T-helper 1 cell (primary cell): ENCODE data around the gene SLC25A42.
"Not testable (repeated sequence)": the region's sequence is repeated elsewhere in the genome, so short reads cannot be mapped to it uniquely, and the experiment has no call there.

ENCODE experiments used
- DNase-seq, 5 donors: peaks; one replicate each; pipeline ENCODE4 v3.0.0-alpha.2; 2012 to 2020

SLC25A42 gene

GRCh38 chr19:19071897-19072296, 8.1 kb downstream of the SLC25A42 start:
- DNase-seq, result no peak

- no peak for DNase-seq
Measured at GRCh38 chr19:19074196-19074882, 10.5 kb downstream of the SLC25A42 start.

GRCh38 chr19:19075126-19075525, 11.3 kb downstream of the SLC25A42 start:
- DNase-seq, result no peak

DNA sequence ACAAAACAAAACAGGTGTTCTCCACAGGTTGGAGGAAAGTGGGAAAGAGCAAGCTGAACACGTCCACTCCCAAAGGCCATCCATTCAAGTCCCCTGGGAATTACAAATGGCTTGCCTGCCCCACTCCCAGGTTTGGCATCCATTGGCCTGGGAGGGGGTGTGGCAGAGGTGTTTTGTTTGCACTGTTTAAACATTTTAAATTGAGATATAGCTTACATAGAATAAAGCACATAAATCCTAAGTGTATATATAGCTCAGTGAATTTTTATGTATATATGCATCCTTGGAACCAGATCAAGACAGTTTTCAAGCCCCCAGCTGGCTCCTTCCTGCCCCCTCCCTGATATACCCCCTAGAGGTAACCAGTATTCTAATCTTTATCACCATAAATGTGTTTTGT, 12.7 kb downstream of the SLC25A42 start:
- no peak for DNase-seq

- DNase-seq, result no peak
Measured at GRCh38 chr19:19077103-19077502, 13.3 kb downstream of the SLC25A42 start.

DNA sequence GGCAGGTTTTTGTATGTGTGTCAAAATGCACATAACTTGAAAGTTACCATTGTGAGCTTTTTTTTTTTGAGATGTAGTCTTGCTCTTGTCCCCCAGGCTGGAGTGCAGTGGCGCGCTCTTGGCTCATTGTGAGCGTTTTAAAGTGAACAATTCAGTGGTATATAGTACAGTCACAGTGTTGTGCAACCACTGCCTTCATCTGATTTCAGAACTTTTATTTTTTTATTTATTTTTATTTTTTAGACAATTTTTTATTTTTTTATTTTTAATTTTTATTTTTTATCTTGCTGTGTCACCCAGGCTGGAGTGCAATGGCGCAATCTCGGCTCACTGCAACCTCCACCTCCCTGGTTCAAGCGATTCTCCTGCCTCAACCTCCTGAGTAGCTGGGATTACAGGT, 15.0 kb downstream of the SLC25A42 start:
- no peak for DNase-seq

GRCh38 chr19:19079571-19079970, 15.8 kb downstream of the SLC25A42 start:
- no peak for DNase-seq

- no peak for DNase-seq
Measured at GRCh38 chr19:19081642-19082151, 17.9 kb downstream of the SLC25A42 start.

DNA sequence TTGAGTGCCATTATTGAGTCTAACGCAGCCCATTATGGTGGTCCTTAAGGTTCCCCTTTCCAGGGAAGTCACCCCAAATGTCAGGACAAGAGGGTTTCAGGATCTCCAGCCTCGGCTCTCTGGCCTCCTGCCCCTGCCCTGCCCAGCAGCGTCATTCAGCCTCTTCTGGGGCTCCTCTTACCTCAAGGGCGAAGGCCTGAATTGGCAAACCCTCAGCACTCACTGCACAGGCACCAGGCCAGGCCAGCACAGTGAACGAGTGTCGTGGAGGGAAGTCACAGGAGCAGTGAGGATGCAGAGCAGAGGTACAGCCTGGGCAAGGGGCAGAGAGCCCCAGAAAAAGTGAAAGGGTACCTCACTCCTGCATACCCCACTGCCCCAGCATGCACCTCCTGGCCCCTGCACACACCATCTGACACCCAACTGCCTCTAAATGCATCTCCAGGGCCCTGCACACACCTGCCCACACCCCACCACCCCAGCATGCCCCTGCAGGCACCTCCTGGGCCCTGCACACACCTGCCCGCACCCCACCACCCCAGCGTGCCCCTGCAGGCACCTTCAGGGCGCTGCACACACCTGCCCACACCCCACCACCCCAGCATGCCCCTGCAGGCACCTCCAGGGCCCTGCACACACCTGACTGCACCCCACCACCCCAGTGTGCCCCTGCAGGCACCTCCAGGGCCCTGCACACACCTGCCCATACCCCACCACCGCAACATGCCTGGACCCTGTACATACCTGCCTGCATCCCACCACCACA, 19.8 kb downstream of the SLC25A42 start:
- no peak for DNase-seq

DNA sequence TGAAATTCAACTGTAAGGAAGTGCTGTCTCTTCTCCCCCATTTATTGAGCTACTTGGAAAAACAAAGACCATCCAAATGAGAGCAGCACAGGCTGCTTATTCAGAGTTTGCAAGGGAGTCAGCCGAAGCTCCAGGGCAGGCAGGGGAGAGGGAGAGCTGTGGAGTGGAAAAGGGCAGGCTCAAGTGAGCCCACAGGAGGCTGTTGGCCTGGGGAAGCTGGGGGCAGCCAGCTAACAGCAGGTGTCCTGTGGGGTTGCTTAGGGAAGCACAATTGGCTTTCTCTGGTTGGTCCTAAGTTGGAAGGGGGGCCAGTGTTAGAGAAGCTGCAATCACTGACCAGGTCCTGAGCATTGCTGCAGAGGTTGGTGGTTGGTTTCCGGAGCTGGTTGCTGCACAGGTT, 23.9 kb downstream of the SLC25A42 start:
- no peak for DNase-seq

- DNase-seq, result no peak
Measured at GRCh38 chr19:19094513-19094912, 30.7 kb downstream of the SLC25A42 start.

GRCh38 chr19:19095691-19096090, 31.9 kb downstream of the SLC25A42 start:
- no peak for DNase-seq

GRCh38 chr19:19096641-19097627, 33.1 kb downstream of the SLC25A42 start:
- no peak for DNase-seq

GRCh38 chr19:19098084-19098702, 34.4 kb downstream of the SLC25A42 start:
- no peak for DNase-seq

DNA sequence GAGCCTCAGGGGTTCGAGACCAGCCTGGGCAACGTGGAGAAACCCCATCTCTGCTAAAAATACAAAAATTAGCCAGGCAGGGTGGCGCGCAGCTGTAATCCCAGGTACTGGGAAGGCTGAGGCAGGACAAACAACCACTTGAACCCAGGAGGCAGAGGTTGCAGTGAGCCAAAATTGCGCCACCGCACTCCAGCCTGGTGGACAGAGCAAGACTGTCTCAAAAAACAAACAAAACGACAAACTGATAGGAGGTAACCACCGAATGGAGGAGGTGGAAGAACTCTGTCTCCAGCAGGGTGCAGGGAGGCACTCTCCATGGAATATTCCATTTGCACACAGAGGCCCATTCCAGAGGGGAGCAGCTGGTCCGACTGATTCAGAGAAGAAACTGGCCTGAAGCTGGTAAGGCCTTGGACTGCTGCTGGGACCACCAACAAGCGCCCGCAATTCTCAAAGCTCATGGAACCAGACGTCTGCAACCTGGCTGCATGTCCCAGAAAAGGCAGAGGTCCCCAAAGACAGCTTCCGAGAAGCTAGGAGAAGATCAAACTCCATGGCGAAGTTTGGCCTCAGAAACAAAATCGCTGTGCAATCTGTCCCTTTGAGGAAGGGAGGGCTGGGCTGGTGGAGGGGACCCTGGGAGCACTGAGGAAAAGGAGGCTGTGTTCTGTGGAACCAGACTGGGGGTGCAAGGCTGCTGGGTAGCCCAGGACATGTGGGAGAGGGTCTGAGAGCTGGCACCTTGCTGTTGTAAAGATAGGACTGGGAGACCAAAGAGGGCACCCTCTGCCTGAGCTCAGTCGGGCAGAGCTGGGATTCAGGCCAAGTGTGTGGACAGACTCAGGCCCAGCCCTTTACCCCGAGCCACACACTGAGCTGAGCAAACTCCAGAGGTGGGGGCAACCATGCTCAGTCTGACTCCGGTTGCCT, 35.2 kb downstream of the SLC25A42 start:
- no peak for DNase-seq

DNA sequence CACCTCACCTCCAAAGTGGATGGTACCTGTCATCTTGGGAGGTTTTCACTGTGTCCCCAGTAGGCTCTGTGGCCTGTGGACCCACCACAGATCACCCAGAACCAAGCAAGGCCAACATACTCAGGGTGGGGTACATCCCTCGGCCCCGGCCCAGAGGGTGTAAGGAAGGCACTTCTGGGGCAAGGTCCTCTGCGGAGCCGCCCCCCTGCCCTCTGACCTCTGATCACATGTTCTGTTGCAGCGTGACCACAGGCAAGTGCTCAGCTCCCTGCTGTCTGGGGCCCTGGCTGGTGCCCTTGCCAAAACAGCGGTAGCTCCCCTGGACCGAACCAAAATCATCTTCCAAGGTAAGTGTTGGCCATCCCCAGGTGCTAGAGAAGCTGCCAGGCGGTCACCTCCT, 37.7 kb downstream of the SLC25A42 start:
- DNase-seq, result no peak

- DNase-seq, result not testable (repeated sequence)
Measured at GRCh38 chr19:19102566-19102965, 38.8 kb downstream of the SLC25A42 start.

GRCh38 chr19:19103167-19103566, 39.4 kb downstream of the SLC25A42 start:
- DNase-seq, result no peak

GRCh38 chr19:19105365-19106055, 41.7 kb downstream of the SLC25A42 start:
- no peak for DNase-seq

- no peak for DNase-seq
Measured at GRCh38 chr19:19106056-19106551, 42.3 kb downstream of the SLC25A42 start.
